Activated T-helper 1 cell treated with anti-CD3 and anti-CD28 coated beads, Interleukin-12 subunit alpha, Interleukin-12 subunit beta, Interleukin-2, Interleukin-4 antibody, amounts not matched to agents 30 ng/mL and 10 ng/mL and 1 ng/mL, durations not matched to agents 14 hours and 24 hours and 36 hours (primary cell): ENCODE results near the gene CFAP119. TPM values are rescaled to one million over a fixed set of nuclear protein-coding genes. Genes with fewer than 3 reads are reported as not detected.

Experiments used
- DNase-seq: peaks from one replicate; pipeline ENCODE4 v3.0.0; 2021; ENCODE audit warnings: low spot score
- H3K27ac Mint-ChIP-seq: one replicate; pipeline ENCODE4 v1.8.0; 2021; ENCODE audit warnings: mild to moderate bottlenecking, mixed read lengths
- H3K27me3 Mint-ChIP-seq: one replicate; pipeline ENCODE4 v1.8.0; 2022; ENCODE audit warnings: mild to moderate bottlenecking, moderate library complexity, mixed read lengths; ENCODE audit not compliant: insufficient read depth
- H3K36me3 Mint-ChIP-seq: one replicate; pipeline ENCODE4 v1.8.0; 2021; ENCODE audit warnings: low read depth, mixed read lengths
- H3K4me1 Mint-ChIP-seq: one replicate; pipeline ENCODE4 v1.8.0; 2021; ENCODE audit warnings: low read depth, mixed read lengths
- H3K4me3 Mint-ChIP-seq: one replicate; pipeline ENCODE4 v1.8.0; 2021; ENCODE audit warnings: mild to moderate bottlenecking, moderate library complexity, mixed read lengths
- H3K9me3 Mint-ChIP-seq: one replicate; pipeline ENCODE4 v1.8.0; 2021; ENCODE audit warnings: mixed read lengths
- intact Hi-C: fragments of 100-400 bp; cut with micrococcal nuclease; formaldehyde crosslinking; loops from one replicate; pipeline ENCODE4 v1.15.1; 2024
- total RNA-seq: library from RNA; stranded (reverse); gene quantifications from 2 replicates; pipeline ENCODE4 v1.2.3, GENCODE V29; 2022

The CFAP119 gene
- total RNA-seq, 1 donor from 2014 or later, result 4.4 TPM

- no peaks in the 10 kb centered on the region for H3K27me3 Mint-ChIP-seq
Measured at GRCh38 chr16:30720694-30721093, 41.2 kb downstream of the CFAP119 start.

DNA sequence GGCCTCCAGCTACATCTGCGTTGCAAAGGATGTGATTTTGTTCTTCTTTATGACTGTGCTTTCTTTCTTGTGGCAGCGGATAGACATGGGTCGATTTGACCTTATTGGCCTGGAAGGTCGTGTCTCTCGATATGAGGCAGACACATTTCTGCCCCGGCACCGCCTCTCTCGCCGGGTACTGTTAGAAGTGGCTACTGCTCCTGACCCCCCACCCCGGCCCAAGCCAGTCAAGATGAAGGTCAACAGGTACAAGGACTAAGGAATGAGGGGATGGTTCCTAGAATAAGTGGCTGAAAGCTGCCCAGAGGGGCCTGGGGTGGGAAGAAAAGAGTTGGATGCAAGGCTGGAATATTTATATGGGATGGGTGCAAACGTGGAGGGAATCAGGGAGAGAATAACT lies 41.8 kb downstream of the CFAP119 start:
- no peaks in the 10 kb centered on the region for H3K9me3 Mint-ChIP-seq
- peaks cover 26% of the 10 kb centered on the region for H3K4me1 Mint-ChIP-seq
- no peak overlapping the region for H3K4me3 Mint-ChIP-seq
- no peak for DNase-seq
- no peaks in the 10 kb centered on the region for H3K27me3 Mint-ChIP-seq
- no peak overlapping the region for H3K27ac Mint-ChIP-seq
- intact Hi-C loops, result no loop called here
- H3K36me3 Mint-ChIP-seq, result peaks cover 67% of the 10 kb centered on the region

More at GRCh38 chr16:30720694-30721093, 41.2 kb downstream of the CFAP119 start:
- Mint-ChIP-seq H3K4me1 (peaks cover 21% of the 10 kb centered on the region), H3K4me3 (no peak overlapping the region), H3K36me3 (peaks cover 69% of the 10 kb centered on the region), H3K27ac (no peak overlapping the region), H3K9me3 (no peaks in the 10 kb centered on the region)
- DNase-seq, result no peak
- intact Hi-C loops, result no loop called here

- peaks cover 61% of the 10 kb centered on the region for H3K36me3 Mint-ChIP-seq
- DNase-seq, result peak; percentile 28
- peak overlapping the region; percentile 65 for H3K4me3 Mint-ChIP-seq
- no peaks in the 10 kb centered on the region for H3K9me3 Mint-ChIP-seq
- H3K4me1 Mint-ChIP-seq, result peaks cover 50% of the 10 kb centered on the region
- peak overlapping the region; percentile 94 for H3K27ac Mint-ChIP-seq
- no peaks in the 10 kb centered on the region for H3K27me3 Mint-ChIP-seq
- intact Hi-C loops, result loop anchor here (1.0 kb wide), 1 partner anchor 17 kb away; the partner anchor contains the start of gene SRCAP
Measured at GRCh38 chr16:30715750-30716445, 46.0 kb downstream of the CFAP119 start.

- H3K9me3 Mint-ChIP-seq, result no peaks in the 10 kb centered on the region
- peak overlapping the region; percentile 15 for H3K27ac Mint-ChIP-seq
- H3K4me1 Mint-ChIP-seq, result peaks cover 46% of the 10 kb centered on the region
- H3K4me3 Mint-ChIP-seq, result no peak overlapping the region
- peaks cover 76% of the 10 kb centered on the region for H3K36me3 Mint-ChIP-seq
- intact Hi-C loops, result no loop called here
- H3K27me3 Mint-ChIP-seq, result no peaks in the 10 kb centered on the region
- no peak for DNase-seq
Measured at GRCh38 chr16:30711712-30712111, 50.1 kb downstream of the CFAP119 start.

DNA sequence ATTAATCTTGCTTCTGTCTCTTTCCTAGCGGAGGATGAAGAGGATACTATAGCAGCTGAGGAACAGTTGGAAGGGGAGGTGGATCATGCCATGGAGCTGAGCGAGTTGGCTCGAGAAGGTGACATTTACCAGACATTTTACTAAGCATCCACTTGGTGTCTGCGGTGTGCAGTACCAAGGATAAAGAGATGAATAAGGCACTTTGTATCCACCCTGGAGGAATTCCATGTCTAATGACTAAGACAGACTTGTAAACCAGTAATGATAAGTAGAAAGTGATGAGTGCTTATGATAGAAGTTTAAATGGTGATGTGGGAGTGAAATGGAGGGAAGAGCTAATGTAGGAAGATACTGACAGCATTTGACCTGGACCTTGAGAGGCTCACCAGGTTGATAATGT lies 50.9 kb downstream of the CFAP119 start:
- no peak for DNase-seq
- intact Hi-C loops, result no loop called here
- Mint-ChIP-seq H3K27me3 (no peaks in the 10 kb centered on the region), H3K36me3 (peaks cover 70% of the 10 kb centered on the region), H3K9me3 (no peaks in the 10 kb centered on the region), H3K27ac (no peak overlapping the region), H3K4me1 (peaks cover 39% of the 10 kb centered on the region), H3K4me3 (no peak overlapping the region)

Other genes with a start within 250 kb of the CFAP119 start
- 13.7 and 14.6 TPM in 2 replicates for gene ZNF768, start 235.5 kb downstream of the CFAP119 start, total RNA-seq
- gene ZNF747, start 227.2 kb downstream of the CFAP119 start, total RNA-seq, result 13.8 and 15.8 TPM in 2 replicates
- gene ZNF764, start 203.7 kb downstream of the CFAP119 start, total RNA-seq, result 17.9 and 21.2 TPM in 2 replicates
- gene ZNF688, start 190.3 kb downstream of the CFAP119 start, total RNA-seq, result 7.4 and 9.4 TPM in 2 replicates
- gene ZNF785, start 176.4 kb downstream of the CFAP119 start, total RNA-seq, result 19.2 and 21.5 TPM in 2 replicates
- 14.7 TPM in 2 replicates for gene ZNF689, start 151.7 kb downstream of the CFAP119 start, total RNA-seq
- gene PRR14, start 111.1 kb downstream of the CFAP119 start, total RNA-seq, result 91.9 and 97.4 TPM in 2 replicates
- gene FBRS, start 103.6 kb downstream of the CFAP119 start, total RNA-seq, result 116 and 125 TPM in 2 replicates
- 91.1 and 93.4 TPM in 2 replicates for gene SRCAP, start 62.9 kb downstream of the CFAP119 start, total RNA-seq
- gene PHKG2, start 13.6 kb downstream of the CFAP119 start, total RNA-seq, result 42.4 and 43.6 TPM in 2 replicates
- 98.2 and 98.5 TPM in 2 replicates for gene RNF40, start 260 bp upstream of the CFAP119 start, total RNA-seq
- 2.7 and 3.2 TPM in 2 replicates for gene ZNF629, start 25.1 kb upstream of the CFAP119 start, total RNA-seq
- gene BCL7C, start 132.0 kb upstream of the CFAP119 start, total RNA-seq, result 23.1 and 25.3 TPM in 2 replicates
- gene CTF1, start 134.6 kb upstream of the CFAP119 start, total RNA-seq, result 0.23 and 0.29 TPM in 2 replicates
- 32.7 and 33.2 TPM in 2 replicates for gene FBXL19, start 161.5 kb upstream of the CFAP119 start, total RNA-seq
- 11.1 and 11.5 TPM in 2 replicates for gene ORAI3, start 187.0 kb upstream of the CFAP119 start, total RNA-seq
- gene SETD1A, start 195.7 kb upstream of the CFAP119 start, total RNA-seq, result 34.0 and 38.8 TPM in 2 replicates
- 2.1 and 3.3 TPM in 2 replicates for gene HSD3B7, start 223.1 kb upstream of the CFAP119 start, total RNA-seq
- 0.34 and 0.49 TPM in 2 replicates for gene STX1B, start 248.6 kb upstream of the CFAP119 start, total RNA-seq